Measurements from ENCODE around the gene AFAP1L2. TPM values are rescaled to one million over a fixed set of nuclear protein-coding genes. Genes with fewer than 3 reads are reported as not detected.

The AFAP1L2 gene
- total and polyA plus RNA-seq, 2 donors (not counting 1 experiment from before 2014, with no cell fraction given): 4.7 to 4.9 TPM

DNA sequence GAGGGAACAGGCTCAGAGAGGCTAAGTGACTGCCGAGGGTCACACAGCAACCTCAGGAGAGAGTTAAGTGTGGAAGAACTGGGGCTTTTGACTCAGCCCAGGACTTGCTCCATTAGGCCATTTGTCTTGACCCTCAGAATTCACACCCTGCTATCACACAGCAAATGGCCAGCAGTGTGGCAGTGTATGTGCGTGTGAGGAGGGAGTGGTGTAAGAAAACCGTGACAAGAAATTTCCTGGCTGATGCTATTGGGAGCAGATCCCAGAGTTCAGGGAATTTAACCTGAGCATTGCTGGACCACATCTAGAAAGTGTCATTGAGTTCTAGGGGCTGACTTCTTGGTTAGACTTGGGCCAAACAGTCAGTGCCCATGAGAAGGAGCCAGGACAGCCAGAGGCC lies 146.8 kb downstream of the AFAP1L2 start:
- ChIA-PET POLR2A (no interaction called here), CTCF (no interaction called here)
- intact Hi-C loops (cut with micrococcal nuclease): no loop called here
- Mint-ChIP-seq H3K4me3 (no peak overlapping the region), H3K27ac (no peak overlapping the region), H3K27me3 (peaks cover 5% of the 10 kb centered on the region), H3K9me3 (ENCODE audit: insufficient read depth) (no peaks in the 10 kb centered on the region), H3K4me1 (peaks cover 3% of the 10 kb centered on the region)
- no peaks in the 10 kb centered on the region for H3K36me3 ChIP-seq (replicated peaks in 1 of 2; ENCODE audit: control extremely low read depth in 1 of 2, control insufficient read depth in 1 of 2, extremely low read depth in 1 of 2, insufficient read depth in 2 of 2, low read length in 1 of 2)
- no peak overlapping the region for H3K27ac ChIP-seq (ENCODE audit: low read length in 2 of 2)
- H3K9me3 ChIP-seq (ENCODE audit: control extremely low read depth in 1 of 3, control insufficient read depth in 2 of 3, insufficient read depth in 1 of 3, low read length in 2 of 3): no peaks in the 10 kb centered on the region
- H3K4me1 ChIP-seq (ENCODE audit: control insufficient read depth in 2 of 2, insufficient read depth in 2 of 2, low read length in 2 of 2): peaks cover 0 to 6% of the 10 kb centered on the region in 2 donors
- no peak for ATAC-seq (ENCODE audit: low read depth)
- H4K20me1 ChIP-seq (ENCODE audit: control insufficient read depth, insufficient read depth, low read length, poor library complexity, severe bottlenecking): no peaks in the 10 kb centered on the region
- H2AFZ ChIP-seq (ENCODE audit: insufficient read depth, low read depth, low read length, poor library complexity, severe bottlenecking): no peak overlapping the region
- H3K4me2 ChIP-seq (replicated peaks; ENCODE audit: low read depth, low read length, poor library complexity, severe bottlenecking): no peak overlapping the region
- 100% methylated on average over 1 of the region's 3 CpGs for WGBS (ENCODE audit: insufficient coverage)
- H3K9ac ChIP-seq (ENCODE audit: low read length): no peak overlapping the region
- DNase-seq: no peak
- H3K27me3 ChIP-seq (replicated peaks in 1 of 4; ENCODE audit: control extremely low read depth in 1 of 4, control insufficient read depth in 3 of 4, insufficient read depth in 4 of 4, low read length in 3 of 4): no peaks in the 10 kb centered on the region
- TF ChIP-seq EZH2 (IDR thresholded peaks at IDR 0.05; ENCODE audit: borderline replicate concordance, insufficient read depth, low read depth, low read length, poor library complexity, severe bottlenecking): no peak
- TF ChIP-seq, protein P1, sequence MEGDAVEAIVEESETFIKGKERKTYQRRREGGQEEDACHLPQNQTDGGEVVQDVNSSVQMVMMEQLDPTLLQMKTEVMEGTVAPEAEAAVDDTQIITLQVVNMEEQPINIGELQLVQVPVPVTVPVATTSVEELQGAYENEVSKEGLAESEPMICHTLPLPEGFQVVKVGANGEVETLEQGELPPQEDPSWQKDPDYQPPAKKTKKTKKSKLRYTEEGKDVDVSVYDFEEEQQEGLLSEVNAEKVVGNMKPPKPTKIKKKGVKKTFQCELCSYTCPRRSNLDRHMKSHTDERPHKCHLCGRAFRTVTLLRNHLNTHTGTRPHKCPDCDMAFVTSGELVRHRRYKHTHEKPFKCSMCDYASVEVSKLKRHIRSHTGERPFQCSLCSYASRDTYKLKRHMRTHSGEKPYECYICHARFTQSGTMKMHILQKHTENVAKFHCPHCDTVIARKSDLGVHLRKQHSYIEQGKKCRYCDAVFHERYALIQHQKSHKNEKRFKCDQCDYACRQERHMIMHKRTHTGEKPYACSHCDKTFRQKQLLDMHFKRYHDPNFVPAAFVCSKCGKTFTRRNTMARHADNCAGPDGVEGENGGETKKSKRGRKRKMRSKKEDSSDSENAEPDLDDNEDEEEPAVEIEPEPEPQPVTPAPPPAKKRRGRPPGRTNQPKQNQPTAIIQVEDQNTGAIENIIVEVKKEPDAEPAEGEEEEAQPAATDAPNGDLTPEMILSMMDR (IDR thresholded peaks at IDR 0.05): no peak
- H3K79me2 ChIP-seq (ENCODE audit: control insufficient read depth, insufficient read depth, low read length): no peaks in the 10 kb centered on the region
- H3K4me3 ChIP-seq (ENCODE audit: control extremely low read depth in 1 of 5, extremely low read depth in 1 of 5, insufficient read depth in 1 of 5, low read depth in 2 of 5, low read length in 4 of 5): no peak overlapping the region

DNA sequence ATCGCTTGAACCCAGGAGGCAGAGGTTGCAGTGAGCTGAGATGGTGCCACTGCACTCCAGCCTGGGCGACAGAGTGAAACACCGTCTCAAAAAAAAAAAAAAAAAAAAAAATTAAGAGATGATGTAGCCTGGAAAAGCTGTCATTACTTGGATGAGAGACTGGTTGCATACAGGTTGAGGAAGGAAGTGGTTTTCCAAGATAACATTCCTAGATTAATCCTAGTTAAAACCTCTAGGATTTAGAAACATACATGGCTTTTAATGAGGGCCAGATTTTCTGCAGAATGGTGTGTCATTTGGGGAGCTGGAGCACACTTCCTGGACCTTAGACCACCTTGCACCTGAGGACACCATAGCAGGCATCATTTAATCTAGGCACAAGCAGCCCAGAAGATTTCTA lies 147.5 kb downstream of the AFAP1L2 start:
- Histone ChIP-seq H2AFZ (ENCODE audit: insufficient read depth, low read depth, low read length, poor library complexity, severe bottlenecking) (no peak overlapping the region), H3K4me3 (ENCODE audit: control extremely low read depth in 1 of 5, extremely low read depth in 1 of 5, insufficient read depth in 1 of 5, low read depth in 2 of 5, low read length in 4 of 5) (no peak overlapping the region), H3K4me2 (replicated peaks; ENCODE audit: low read depth, low read length, poor library complexity, severe bottlenecking) (no peak overlapping the region), H3K4me1 (ENCODE audit: control insufficient read depth in 2 of 2, insufficient read depth in 2 of 2, low read length in 2 of 2) (peaks cover 0 to 6% of the 10 kb centered on the region in 2 donors), H3K27me3 (replicated peaks in 1 of 4; ENCODE audit: control extremely low read depth in 1 of 4, control insufficient read depth in 3 of 4, insufficient read depth in 4 of 4, low read length in 3 of 4) (no peaks in the 10 kb centered on the region), H3K27ac (ENCODE audit: low read length in 2 of 2) (no peak overlapping the region), H3K36me3 (replicated peaks in 1 of 2; ENCODE audit: control extremely low read depth in 1 of 2, control insufficient read depth in 1 of 2, extremely low read depth in 1 of 2, insufficient read depth in 2 of 2, low read length in 1 of 2) (no peaks in the 10 kb centered on the region), H3K9me3 (ENCODE audit: control extremely low read depth in 1 of 3, control insufficient read depth in 2 of 3, insufficient read depth in 1 of 3, low read length in 2 of 3) (no peaks in the 10 kb centered on the region), H3K79me2 (ENCODE audit: control insufficient read depth, insufficient read depth, low read length) (no peaks in the 10 kb centered on the region), H4K20me1 (ENCODE audit: control insufficient read depth, insufficient read depth, low read length, poor library complexity, severe bottlenecking) (no peaks in the 10 kb centered on the region), H3K9ac (ENCODE audit: low read length) (no peak overlapping the region)
- Mint-ChIP-seq H3K27ac (no peak overlapping the region), H3K27me3 (peaks cover 8% of the 10 kb centered on the region), H3K4me3 (no peak overlapping the region), H3K9me3 (ENCODE audit: insufficient read depth) (no peaks in the 10 kb centered on the region), H3K4me1 (peaks cover 3% of the 10 kb centered on the region)
- intact Hi-C loops (cut with micrococcal nuclease): no loop called here
- CTCF ChIA-PET: no interaction called here
- POLR2A ChIA-PET: no interaction called here
- WGBS (ENCODE audit: insufficient coverage): 100% methylated on average over 3 of the region's 3 CpGs
- ATAC-seq (ENCODE audit: low read depth): no peak
- no peak for DNase-seq
- no peak for TF ChIP-seq EZH2 (IDR thresholded peaks at IDR 0.05; ENCODE audit: borderline replicate concordance, insufficient read depth, low read depth, low read length, poor library complexity, severe bottlenecking)
- TF ChIP-seq, protein P1 (IDR thresholded peaks at IDR 0.05): no peak
